Measurements from ENCODE around the gene SAFB2. TPM values are rescaled to one million over a fixed set of nuclear protein-coding genes. Genes with fewer than 3 reads are reported as not detected.

The SAFB2 gene
- total RNA-seq, 6 experiments from 2014 or later = 30.4 to 41.8 (median 37.3) TPM

DNA sequence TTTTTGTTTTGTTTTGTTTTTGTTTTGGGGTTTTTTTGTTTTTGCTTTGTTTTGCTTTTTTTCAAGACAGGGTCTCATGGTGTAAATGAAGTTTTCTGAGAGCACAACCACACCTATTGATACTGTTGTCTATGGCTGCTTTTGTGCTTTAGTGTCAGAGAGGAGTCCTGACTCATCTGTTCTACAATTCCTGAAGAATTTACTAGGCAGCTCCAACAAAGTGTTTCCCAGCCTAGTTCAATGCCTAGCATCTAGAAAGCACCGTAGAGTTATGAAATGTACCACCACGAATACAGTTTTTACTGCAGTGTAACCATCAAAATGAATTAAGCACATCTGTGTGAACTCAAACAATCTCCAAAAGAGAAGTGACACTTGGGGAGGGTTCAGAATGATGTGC lies 21.5 kb upstream of the SAFB2 start:
- Mint-ChIP-seq H3K27ac (peak overlapping the region; percentile 86), H3K9me3 (no peaks in the 10 kb centered on the region), H3K36me3 (ENCODE audit: low read depth) (peaks cover 43% of the 10 kb centered on the region), H3K4me1 (ENCODE audit: low read depth) (peaks cover 31% of the 10 kb centered on the region), H3K27me3 (ENCODE audit: insufficient read depth) (no peaks in the 10 kb centered on the region), H3K4me3 (peak overlapping the region; percentile 29; the same call in 1 of the 2 replicates)
- TF ChIP-seq, protein P1, sequence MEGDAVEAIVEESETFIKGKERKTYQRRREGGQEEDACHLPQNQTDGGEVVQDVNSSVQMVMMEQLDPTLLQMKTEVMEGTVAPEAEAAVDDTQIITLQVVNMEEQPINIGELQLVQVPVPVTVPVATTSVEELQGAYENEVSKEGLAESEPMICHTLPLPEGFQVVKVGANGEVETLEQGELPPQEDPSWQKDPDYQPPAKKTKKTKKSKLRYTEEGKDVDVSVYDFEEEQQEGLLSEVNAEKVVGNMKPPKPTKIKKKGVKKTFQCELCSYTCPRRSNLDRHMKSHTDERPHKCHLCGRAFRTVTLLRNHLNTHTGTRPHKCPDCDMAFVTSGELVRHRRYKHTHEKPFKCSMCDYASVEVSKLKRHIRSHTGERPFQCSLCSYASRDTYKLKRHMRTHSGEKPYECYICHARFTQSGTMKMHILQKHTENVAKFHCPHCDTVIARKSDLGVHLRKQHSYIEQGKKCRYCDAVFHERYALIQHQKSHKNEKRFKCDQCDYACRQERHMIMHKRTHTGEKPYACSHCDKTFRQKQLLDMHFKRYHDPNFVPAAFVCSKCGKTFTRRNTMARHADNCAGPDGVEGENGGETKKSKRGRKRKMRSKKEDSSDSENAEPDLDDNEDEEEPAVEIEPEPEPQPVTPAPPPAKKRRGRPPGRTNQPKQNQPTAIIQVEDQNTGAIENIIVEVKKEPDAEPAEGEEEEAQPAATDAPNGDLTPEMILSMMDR (IDR thresholded peaks at IDR 0.05) = no peak
- DNase-seq = peak; percentile 27

DNA sequence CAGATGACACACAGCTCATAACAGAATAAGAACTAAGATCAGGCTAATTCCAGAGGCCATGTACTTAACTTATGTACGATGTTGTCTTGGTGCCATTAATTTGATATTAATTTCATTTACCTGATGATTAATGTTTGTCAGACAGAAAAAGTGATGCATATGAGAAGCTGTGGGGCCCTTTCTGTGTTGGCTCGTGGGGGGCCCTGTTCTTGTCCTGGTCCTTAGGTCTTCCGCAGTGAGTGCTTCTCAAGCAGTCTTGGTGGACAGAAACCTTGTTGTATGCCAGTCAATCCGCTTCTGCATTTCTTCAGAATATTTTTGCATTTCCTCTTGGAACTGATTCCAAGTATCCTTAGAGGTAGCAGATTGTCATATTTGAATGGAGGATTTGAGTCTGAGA lies 20.5 kb upstream of the SAFB2 start:
- Mint-ChIP-seq H3K9me3 (no peaks in the 10 kb centered on the region), H3K27ac (no peak overlapping the region), H3K4me3 (no peak overlapping the region), H3K36me3 (ENCODE audit: low read depth) (peaks cover 38% of the 10 kb centered on the region), H3K27me3 (ENCODE audit: insufficient read depth) (no peaks in the 10 kb centered on the region; the same call in 1 of the 2 replicates), H3K4me1 (ENCODE audit: low read depth) (peaks cover 33% of the 10 kb centered on the region)
- TF ChIP-seq, protein P1 (IDR thresholded peaks at IDR 0.05) = no peak
- DNase-seq = no peak

DNA sequence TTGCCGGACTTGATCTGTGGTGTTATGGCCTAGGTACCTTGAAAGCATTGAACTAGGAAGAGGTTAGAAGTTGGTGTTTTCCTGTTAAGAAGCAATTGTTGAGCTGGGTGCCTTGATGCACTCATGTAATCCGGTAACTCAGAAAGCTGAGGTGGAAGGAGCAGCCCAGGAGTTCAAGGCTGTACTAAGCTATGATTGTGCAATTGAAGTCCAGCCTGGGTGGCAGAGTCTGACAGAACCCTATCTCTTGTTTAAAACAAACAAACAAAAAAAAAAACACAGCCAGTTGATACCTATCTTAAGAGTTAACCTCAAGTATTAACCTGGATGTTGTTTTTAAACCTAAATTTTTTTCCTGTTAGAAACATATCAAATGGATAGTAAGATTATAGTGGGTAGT lies 19.6 kb upstream of the SAFB2 start:
- DNase-seq = no peak
- Mint-ChIP-seq H3K36me3 (ENCODE audit: low read depth) (peaks cover 34% of the 10 kb centered on the region), H3K4me1 (ENCODE audit: low read depth) (peaks cover 41% of the 10 kb centered on the region), H3K27ac (no peak overlapping the region), H3K9me3 (no peaks in the 10 kb centered on the region), H3K4me3 (no peak overlapping the region), H3K27me3 (ENCODE audit: insufficient read depth) (no peaks in the 10 kb centered on the region; the same call in 1 of the 2 replicates)
- TF ChIP-seq, protein P1 (IDR thresholded peaks at IDR 0.05) = no peak

DNA sequence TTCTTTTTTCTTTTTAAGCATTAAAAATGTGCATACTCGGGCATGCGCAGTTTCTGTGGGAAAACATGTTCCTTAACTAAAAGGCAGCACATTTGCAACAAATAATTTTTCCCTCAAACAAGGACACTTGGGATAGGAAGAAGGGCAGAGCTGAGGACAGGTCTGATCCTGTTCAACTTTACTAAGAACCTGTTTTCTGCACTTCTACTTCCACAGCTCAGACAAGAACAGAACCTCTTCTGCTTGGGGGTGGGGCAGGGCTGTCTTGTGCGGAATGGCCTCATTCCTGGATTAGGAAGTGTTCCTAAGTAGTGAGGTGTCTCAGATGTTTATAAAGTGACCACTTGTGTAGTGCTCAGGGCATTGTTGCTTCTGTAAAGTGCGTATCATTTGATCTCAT lies 18.6 kb upstream of the SAFB2 start:
- Mint-ChIP-seq H3K4me3 (no peak overlapping the region), H3K27me3 (ENCODE audit: insufficient read depth) (no peaks in the 10 kb centered on the region; the same call in 1 of the 2 replicates), H3K4me1 (ENCODE audit: low read depth) (peaks cover 41% of the 10 kb centered on the region), H3K27ac (no peak overlapping the region), H3K36me3 (ENCODE audit: low read depth) (peaks cover 29% of the 10 kb centered on the region), H3K9me3 (no peaks in the 10 kb centered on the region)
- DNase-seq = no peak
- TF ChIP-seq, protein P1 (IDR thresholded peaks at IDR 0.05) = no peak

DNA sequence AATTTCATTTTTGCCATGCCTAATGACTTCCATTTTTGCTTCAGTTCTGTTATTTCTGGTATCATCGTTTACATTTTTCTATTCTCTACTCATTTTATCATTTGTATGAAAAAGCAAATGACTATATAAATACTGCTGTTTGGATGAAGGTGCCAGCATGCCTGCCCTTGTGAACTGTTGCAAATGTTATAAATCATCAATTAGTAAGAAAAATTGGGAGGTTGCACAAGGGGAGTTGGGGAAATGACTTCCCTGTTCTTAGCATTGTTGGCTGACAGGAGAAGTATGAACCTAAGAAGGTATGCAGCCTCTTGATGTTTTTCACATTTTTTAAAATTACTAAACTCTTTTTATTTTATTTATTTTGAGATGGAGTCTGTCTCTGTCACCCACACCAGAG lies 15.4 kb upstream of the SAFB2 start:
- no peak overlapping the region for H3K4me3 Mint-ChIP-seq
- H3K4me1 Mint-ChIP-seq (ENCODE audit: low read depth) = peaks cover 23% of the 10 kb centered on the region
- no peaks in the 10 kb centered on the region; the same call in 1 of the 2 replicates for H3K27me3 Mint-ChIP-seq (ENCODE audit: insufficient read depth)
- H3K9me3 Mint-ChIP-seq = no peaks in the 10 kb centered on the region
- peaks cover 12% of the 10 kb centered on the region for H3K36me3 Mint-ChIP-seq (ENCODE audit: low read depth)
- H3K27ac Mint-ChIP-seq = peak overlapping the region; percentile 49; the same call in 1 of the 2 replicates
- TF ChIP-seq, protein P1 (IDR thresholded peaks at IDR 0.05) = no peak
- DNase-seq = no peak

DNA sequence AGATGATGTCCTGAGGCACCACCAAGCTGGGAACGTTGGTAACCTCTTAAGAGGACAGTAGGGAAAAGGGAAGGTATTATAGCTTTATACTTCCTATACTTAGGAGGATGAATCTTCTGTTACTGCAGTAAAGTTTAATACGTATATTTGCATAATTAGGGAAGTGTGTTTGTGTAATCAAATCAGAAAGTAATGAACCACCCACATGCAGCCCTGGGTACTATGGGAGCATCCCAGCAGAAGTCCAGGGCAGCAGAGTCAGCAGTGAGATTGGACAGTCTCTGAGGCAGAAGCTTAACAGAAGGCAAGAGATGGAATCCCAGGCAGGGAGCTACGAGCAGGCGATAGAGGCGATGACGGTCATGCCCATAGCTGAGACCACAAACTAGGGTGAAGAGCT lies 12.9 kb upstream of the SAFB2 start:
- Mint-ChIP-seq H3K9me3 (no peaks in the 10 kb centered on the region), H3K27ac (peak overlapping the region; percentile 22; the same call in 1 of the 2 replicates), H3K4me1 (ENCODE audit: low read depth) (peaks cover 30% of the 10 kb centered on the region), H3K4me3 (no peak overlapping the region), H3K36me3 (ENCODE audit: low read depth) (no peaks in the 10 kb centered on the region; the same call in 1 of the 2 replicates), H3K27me3 (ENCODE audit: insufficient read depth) (no peaks in the 10 kb centered on the region; the same call in 1 of the 2 replicates)
- DNase-seq = no peak
- TF ChIP-seq, protein P1 (IDR thresholded peaks at IDR 0.05) = no peak
